Heart right ventricle (tissue), 16 donors: ENCODE measurements around the gene PSMC5. TPM values are rescaled to one million over a fixed set of nuclear protein-coding genes. Genes with fewer than 3 reads are reported as not detected.
"Not testable (repeated sequence)": the region's sequence is repeated elsewhere in the genome, so short reads cannot be mapped to it uniquely, and the experiment has no call there.

ENCODE experiments used
- ATAC-seq, 8 donors: fragments of 200-7000 bp; cut with Tn5 transposase; one replicate each; pipeline ENCODE4 v1.9.1; 2020; ENCODE audit warnings: mild to moderate bottlenecking in 8 of 8, moderate library complexity in 8 of 8, moderate number of reproducible peaks in 1 of 8
- DNase-seq, 2 donors: peaks; one replicate each; pipeline ENCODE4 v3.0.0-alpha.2; 2020
- H3K27ac ChIP-seq, 10 donors: fragments of 200-600 bp; sonication (generic) in 2 of 10; one replicate each; pipeline versions ENCODE4 v1.5.0 to v1.8.0; 2020 to 2022; ENCODE audit warnings: mild to moderate bottlenecking in 3 of 10
- H3K27me3 ChIP-seq, 7 donors: fragments of 200-600 bp; one replicate each; pipeline ENCODE4 v1.8.0; 2021 to 2022; ENCODE audit warnings: mild to moderate bottlenecking in 2 of 7
- H3K36me3 ChIP-seq, 9 donors: fragments of 200-600 bp; sonication (generic) in 1 of 9; one replicate each; pipeline versions ENCODE4 v1.5.0 to v1.8.0; 2020 to 2022; ENCODE audit warnings: mild to moderate bottlenecking in 2 of 9
- H3K4me1 ChIP-seq, 9 donors: fragments of 200-600 bp; sonication (generic) in 1 of 9; one replicate each; pipeline versions ENCODE4 v1.5.0 to v1.8.0; 2020 to 2022; ENCODE audit warnings: mild to moderate bottlenecking in 4 of 9
- H3K4me3 ChIP-seq, 10 donors: fragments of 200-600 bp; sonication (generic) in 2 of 10; one replicate each; pipeline versions ENCODE4 v1.5.0 to v1.8.0; 2020 to 2022; ENCODE audit warnings: mild to moderate bottlenecking in 7 of 10, moderate library complexity in 2 of 10
- H3K9me3 ChIP-seq, 11 donors: fragments of 200-600 bp in 10 of 11; sonication (generic) in 2 of 11; one replicate each; pipeline versions ENCODE4 v1.5.0 to v1.8.0; 2013 to 2022; ENCODE audit warnings: mild to moderate bottlenecking in 2 of 11, control low read depth in 1 of 11, moderate library complexity in 1 of 11
- CTCF ChIP-seq, 9 donors: fragments of 200-600 bp; sonication (generic) in 2 of 9; IDR thresholded peaks; one replicate each; pipeline versions ENCODE4 v1.5.0 to v1.8.0; 2021 to 2022; ENCODE audit warnings: antibody characterized with exemption in 9 of 9, mild to moderate bottlenecking in 5 of 9, moderate library complexity in 1 of 9
- WGBS, 2 donors: extraction: QIAGEN DNeasy Blood & Tissue Kit; methylation state at CpG; one replicate each; pipeline ENCODE4 v1.1.7; 2013; ENCODE audit warnings: inconsistent platforms in 1 of 2; 5-methylcytosine and 5-hydroxymethylcytosine counted together
- intact Hi-C, 10 donors: fragments of 100-400 bp; cut with DNase I; formaldehyde crosslinking; loops; one replicate each; pipeline versions ENCODE4 v1.11.1 to v1.14.2; 2022
- polyA plus RNA-seq, 2 donors: library from polyadenylated mRNA; stranded (reverse); fragments of 200-250 nt; gene quantifications; one replicate each; pipeline ENCODE4 v1.2.3, GENCODE V29; 2013
- total RNA-seq, 10 donors: library from RNA; stranded (reverse); fragmentation: NEBNext Ultra II Directional in 3 of 10; extraction: Animal tissue kit (Norgen Biotek cat#: 25700) in 3 of 10; gene quantifications; one replicate each; pipeline versions ENCODE4 v1.2.1 to v1.2.4, GENCODE V29; 2021 to 2023
- donor health status: Arrhythmogenic right ventricular cardiomyopathy.
- donor health status: ischemic (EF 13 %, LVEDD 7.1; RV severe dilation, severe dysfunction).
- donor health status: healthy with polysubstance abuse.
- donor health status: DM: no; HTN: yes; CAD: no.
- donor health status: DM: no; HTN: no; CAD: no.
- donor health status: ischemic (EF 25% LVEDD 6.9; RV normal size, moderate dysfunction).
- donor health status: ischemic (EF 25% LVEDD 5.7; RV mildly dilated, moderate dysfunction).
- donor health status: healthy.
- donor health status: DM: yes; HTN: yes; CAD: no.
- donor health status: Ischemic cardiomyopathy.
- donor health status: ischemic (EF 35%, LVEDD 5.7; RV mildly dilated, moderate dysfunction).
- donor health status: nonischemic (EF 11% LVEDD 7.7; RV severe dilation, severe dysfunction).
- donor health status: DM: yes; HTN: yes; CAD: no.
- donor health status: PGD.
- donor health status: ischemic (EF 29% LVEDD 5.4; RV normal size, mild dysfunction).
- donor health status: nonischemic (EF 23%, LVEDD 6.1; RV moderate dilation, normal function).

PSMC5 gene
- total and polyA plus RNA-seq, 12 donors = 92.9 to 228 (median 122) TPM

GRCh38 chr17:63859257-63859656 lies 32.0 kb downstream of the PSMC5 start:
- no peaks in the 10 kb centered on the region for H3K9me3 ChIP-seq
- no peaks in the 10 kb centered on the region for H3K27me3 ChIP-seq
- ATAC-seq (no peak), DNase-seq (no peak)
- 85 to 90% methylated on average over 3 of the region's 3 CpGs for WGBS, 2 donors
- no peak for TF ChIP-seq CTCF (IDR thresholded peaks at IDR 0.05)
- no peaks in the 10 kb centered on the region for H3K4me1 ChIP-seq
- no peaks in the 10 kb centered on the region for H3K36me3 ChIP-seq
- intact Hi-C loops = no loop called here
- no peak overlapping the region for H3K4me3 ChIP-seq
- no peak overlapping the region for H3K27ac ChIP-seq

GRCh38 chr17:63866625-63867024 lies 39.4 kb downstream of the PSMC5 start:
- ATAC-seq = peak in 3 of 8 donors; percentile 36 to 50 (median 44)
- H3K4me3 ChIP-seq, H3K36me3 ChIP-seq, H3K27ac ChIP-seq, H3K27me3 ChIP-seq, H3K9me3 ChIP-seq, H3K4me1 ChIP-seq, intact Hi-C loops, DNase-seq: not testable (repeated sequence)
- whole genome bisulfite sequencing, 2 donors = 72 to 81% methylated on average over 7 of the region's 7 CpGs

- TF ChIP-seq CTCF (IDR thresholded peaks at IDR 0.05) = peak in 2 of 9 donors; percentile 6 to 13
- DNase-seq, H3K27me3 ChIP-seq, H3K4me1 ChIP-seq, H3K4me3 ChIP-seq, H3K36me3 ChIP-seq, intact Hi-C loops, H3K27ac ChIP-seq, ATAC-seq, H3K9me3 ChIP-seq: not testable (repeated sequence)
- 51 to 57% methylated on average over 9 of the region's 9 CpGs for WGBS, 2 donors
These were observed 42.5 kb downstream of the PSMC5 start for GRCh38 chr17:63869491-63870291.

- intact Hi-C loops, H3K27me3 ChIP-seq, H3K9me3 ChIP-seq, ATAC-seq, H3K4me1 ChIP-seq, DNase-seq, H3K4me3 ChIP-seq, H3K27ac ChIP-seq, H3K36me3 ChIP-seq: not testable (repeated sequence)
- 89% methylated on average over 4 of the region's 4 CpGs for WGBS, 2 donors
These were observed 43.0 kb downstream of the PSMC5 start for GRCh38 chr17:63870292-63870665.

GRCh38 chr17:63871646-63872365 lies 44.6 kb downstream of the PSMC5 start:
- 89 to 96% methylated on average over 9 to 15 of the region's 15 CpGs for WGBS, 2 donors
- H3K36me3 ChIP-seq, H3K4me1 ChIP-seq, intact Hi-C loops, ATAC-seq, H3K27ac ChIP-seq, H3K9me3 ChIP-seq, DNase-seq, H3K4me3 ChIP-seq, H3K27me3 ChIP-seq: not testable (repeated sequence)

GRCh38 chr17:63873577-63873976 lies 46.3 kb downstream of the PSMC5 start, which contains the start of gene CSH2:
TSS of gene CSH2 (minus strand) at chr17:63873677. CDS start at chr17:63873614, 63 bp downstream.
- intact Hi-C loops, ATAC-seq: not testable (repeated sequence)
- 81 to 88% methylated on average over 6 to 7 of the region's 7 CpGs for WGBS, 2 donors

GRCh38 chr17:63874061-63874626 lies 46.9 kb downstream of the PSMC5 start:
- intact Hi-C loops, H3K9me3 ChIP-seq, ATAC-seq, H3K4me3 ChIP-seq, H3K27ac ChIP-seq, DNase-seq, H3K36me3 ChIP-seq, H3K27me3 ChIP-seq, H3K4me1 ChIP-seq: not testable (repeated sequence)
- WGBS, 2 donors = 68% methylated on average over 6 of the region's 8 CpGs

More at GRCh38 chr17:63873577-63873976, 46.3 kb downstream of the PSMC5 start, which contains the start of gene CSH2:
- not testable (repeated sequence) for H3K4me3 ChIP-seq, H3K36me3 ChIP-seq, DNase-seq, H3K27ac ChIP-seq, H3K9me3 ChIP-seq, H3K4me1 ChIP-seq, H3K27me3 ChIP-seq

- H3K27me3 ChIP-seq, H3K9me3 ChIP-seq, intact Hi-C loops, DNase-seq, ATAC-seq, H3K27ac ChIP-seq, H3K36me3 ChIP-seq, H3K4me3 ChIP-seq, H3K4me1 ChIP-seq: not testable (repeated sequence)
- WGBS, 2 donors = 78 to 87% methylated on average over 6 of the region's 6 CpGs
These were observed 47.5 kb downstream of the PSMC5 start for GRCh38 chr17:63874693-63875092.

GRCh38 chr17:63878413-63878812 lies 51.2 kb downstream of the PSMC5 start:
- H3K4me1 ChIP-seq, H3K36me3 ChIP-seq, ATAC-seq: not testable (repeated sequence)

More at GRCh38 chr17:63878413-63878812, 51.2 kb downstream of the PSMC5 start:
- 87 to 88% methylated on average over 9 of the region's 9 CpGs for WGBS, 2 donors
- H3K27ac ChIP-seq, H3K27me3 ChIP-seq, H3K9me3 ChIP-seq, H3K4me3 ChIP-seq, DNase-seq, intact Hi-C loops: not testable (repeated sequence)
